Measurements from ENCODE around the gene ADAMTS9. TPM values are rescaled to one million over a fixed set of nuclear protein-coding genes. Genes with fewer than 3 reads are reported as not detected.

Gene ADAMTS9
- total and polyA plus RNA-seq, 4 donors = 1.2 to 13.8 (median 7.4) TPM

GRCh38 chr3:64539451-64540196, 148.2 kb downstream of the ADAMTS9 start:
- no peaks in the 10 kb centered on the region for H3K9me3 ChIP-seq (ENCODE audit: control insufficient read depth in 4 of 4, low read length in 3 of 4)
- WGBS = 68% methylated on average over 10 of the region's 10 CpGs
- no peaks in the 10 kb centered on the region for H3K4me1 ChIP-seq (ENCODE audit: control insufficient read depth in 4 of 4, insufficient read depth in 4 of 4, low read length in 3 of 4)
- no peak overlapping the region for H3K9ac ChIP-seq (ENCODE audit: low read depth in 1 of 2, low read length in 2 of 2)
- H3K4me3 ChIP-seq (ENCODE audit: low read depth in 1 of 3, low read length in 3 of 3) = no peak overlapping the region
- H3K27ac ChIP-seq (ENCODE audit: low read depth in 1 of 2, low read length in 2 of 2) = no peak overlapping the region
- no peak for DNase-seq (ENCODE audit: low spot score)
- H3K36me3 ChIP-seq (ENCODE audit: control insufficient read depth in 4 of 4, insufficient read depth in 3 of 4, low read depth in 1 of 4, low read length in 3 of 4) = no peaks in the 10 kb centered on the region
- no peaks in the 10 kb centered on the region for H3K27me3 ChIP-seq (ENCODE audit: control insufficient read depth in 4 of 4, insufficient read depth in 4 of 4, low read length in 3 of 4)
- no peak for TF ChIP-seq MAX (IDR thresholded peaks at IDR 0.05)
- TF ChIP-seq FOXA2 (IDR thresholded peaks at IDR 0.05) = no peak
- no peak for TF ChIP-seq YY1 (IDR thresholded peaks at IDR 0.05)
- TF ChIP-seq SP1 (IDR thresholded peaks at IDR 0.05) = no peak
- TF ChIP-seq REST (IDR thresholded peaks at IDR 0.05) = no peak
- no peak for TF ChIP-seq FOXA1 (IDR thresholded peaks at IDR 0.05)
- no peak for TF ChIP-seq RXRA (IDR thresholded peaks at IDR 0.05)
- no peak for TF ChIP-seq TAF1 (conservative IDR thresholded peaks at IDR 0.05)
- no peak for TF ChIP-seq RAD21 (IDR thresholded peaks at IDR 0.05)

GRCh38 chr3:64536166-64536565, 151.6 kb downstream of the ADAMTS9 start:
- WGBS = 73% methylated on average over 2 of the region's 2 CpGs
- peaks cover 0 to 6% (median 0%) of the 10 kb centered on the region in 4 donors for H3K27me3 ChIP-seq (ENCODE audit: control insufficient read depth in 4 of 4, insufficient read depth in 4 of 4, low read length in 3 of 4)
- H3K4me1 ChIP-seq (ENCODE audit: control insufficient read depth in 4 of 4, insufficient read depth in 4 of 4, low read length in 3 of 4) = peaks cover 0 to 7% (median 4%) of the 10 kb centered on the region in 4 donors
- no peak for TF ChIP-seq YY1 (IDR thresholded peaks at IDR 0.05)
- no peak for TF ChIP-seq NR2F2 (IDR thresholded peaks at IDR 0.05)
- TF ChIP-seq HNF4G (IDR thresholded peaks at IDR 0.05) = no peak
- TF ChIP-seq RAD21 (IDR thresholded peaks at IDR 0.05) = no peak
- TF ChIP-seq GABPA (IDR thresholded peaks at IDR 0.05 in 1 of 2, conservative IDR thresholded peaks at IDR 0.05 in 1 of 2) = no peak
- no peak for TF ChIP-seq SP1 (IDR thresholded peaks at IDR 0.05)
- DNase-seq (ENCODE audit: low spot score) = no peak
- H3K9me3 ChIP-seq (ENCODE audit: control insufficient read depth in 4 of 4, low read length in 3 of 4) = no peaks in the 10 kb centered on the region
- no peaks in the 10 kb centered on the region for H3K36me3 ChIP-seq (ENCODE audit: control insufficient read depth in 4 of 4, insufficient read depth in 3 of 4, low read depth in 1 of 4, low read length in 3 of 4)
- H3K4me3 ChIP-seq (ENCODE audit: low read depth in 1 of 3, low read length in 3 of 3) = no peak overlapping the region
- H3K27ac ChIP-seq (ENCODE audit: low read depth in 1 of 2, low read length in 2 of 2) = no peak overlapping the region
- H3K9ac ChIP-seq (ENCODE audit: low read depth in 1 of 2, low read length in 2 of 2) = no peak overlapping the region

GRCh38 chr3:64533617-64534317, 154.0 kb downstream of the ADAMTS9 start:
- Histone ChIP-seq H3K4me3 (ENCODE audit: low read depth in 1 of 3, low read length in 3 of 3) (peak overlapping the region in 1 of 3 donors; percentile 29), H3K27ac (ENCODE audit: low read depth in 1 of 2, low read length in 2 of 2) (peak overlapping the region in 1 of 2 donors; percentile 7), H3K27me3 (ENCODE audit: control insufficient read depth in 4 of 4, insufficient read depth in 4 of 4, low read length in 3 of 4) (peaks cover 0 to 6% (median 0%) of the 10 kb centered on the region in 4 donors), H3K36me3 (ENCODE audit: control insufficient read depth in 4 of 4, insufficient read depth in 3 of 4, low read depth in 1 of 4, low read length in 3 of 4) (no peaks in the 10 kb centered on the region), H3K4me1 (ENCODE audit: control insufficient read depth in 4 of 4, insufficient read depth in 4 of 4, low read length in 3 of 4) (peaks cover 0 to 7% (median 4%) of the 10 kb centered on the region in 4 donors), H3K9ac (ENCODE audit: low read depth in 1 of 2, low read length in 2 of 2) (no peak overlapping the region), H3K9me3 (ENCODE audit: control insufficient read depth in 4 of 4, low read length in 3 of 4) (no peaks in the 10 kb centered on the region)
- WGBS = 13% methylated on average over 14 of the region's 14 CpGs
- TF ChIP-seq ATF3 (IDR thresholded peaks at IDR 0.05) (no peak), NR2F2 (IDR thresholded peaks at IDR 0.05) (peak; percentile 30), CTCF (IDR thresholded peaks at IDR 0.05; ENCODE audit: low read depth, low read length, missing input control) (peak; percentile 87), JUND (IDR thresholded peaks at IDR 0.05) (no peak), RXRA (IDR thresholded peaks at IDR 0.05) (peak in 1 of 2 donors; percentile 36), SP1 (IDR thresholded peaks at IDR 0.05) (peak; percentile 13), RAD21 (IDR thresholded peaks at IDR 0.05) (peak; percentile 95 to 98), GABPA (IDR thresholded peaks at IDR 0.05 in 1 of 2, conservative IDR thresholded peaks at IDR 0.05 in 1 of 2) (no peak), ZBTB33 (IDR thresholded peaks at IDR 0.05) (no peak), HNF4G (IDR thresholded peaks at IDR 0.05) (no peak), YY1 (IDR thresholded peaks at IDR 0.05) (no peak), HNF4A (conservative IDR thresholded peaks at IDR 0.05) (peak in 1 of 2 donors; percentile 31)
- DNase-seq (ENCODE audit: low spot score) = peak; percentile 75

All from liver (tissue), 9 donors.